ENCODE results near the gene TENT5D. TPM values are rescaled to one million over a fixed set of nuclear protein-coding genes. Genes with fewer than 3 reads are reported as not detected.

TENT5D gene
- total RNA-seq, 1 experiment from 2014 or later: not detected

DNA sequence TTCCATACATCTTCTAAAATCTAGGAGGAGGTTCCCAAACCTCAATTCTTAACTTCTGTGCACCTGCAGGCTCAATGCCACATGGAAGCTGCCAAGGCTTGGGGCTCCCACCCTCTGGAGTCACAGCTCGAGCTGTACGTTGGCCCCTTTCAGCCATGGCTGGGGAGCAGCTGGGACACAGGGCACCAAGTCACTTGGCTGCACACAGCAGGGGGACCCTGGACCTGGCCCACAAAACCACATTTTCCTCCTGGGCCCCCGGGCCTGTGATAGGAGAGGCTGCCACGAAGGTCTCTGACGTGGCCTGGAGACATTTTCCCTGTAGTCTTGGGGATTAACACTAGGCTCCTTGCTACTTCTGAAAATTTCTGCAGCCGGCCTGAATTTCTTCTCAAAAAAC is 8.2 kb upstream of the TENT5D start:
- no peak overlapping the region for H3K4me3 ChIP-seq (ENCODE audit: low read depth in 2 of 2, low read length in 2 of 2)
- ChIA-PET POLR2A (no interaction called here), CTCF (no interaction called here)
- no peak overlapping the region for H3K27ac ChIP-seq (ENCODE audit: low read length)
- TF ChIP-seq POLR2AphosphoS5 (IDR thresholded peaks at IDR 0.05; ENCODE audit: low read depth, low read length) (no peak), SIN3A (IDR thresholded peaks at IDR 0.05; ENCODE audit: borderline replicate concordance, insufficient read depth, low read depth, low read length) (no peak), TCF7L2 (IDR thresholded peaks at IDR 0.05; ENCODE audit: low read depth, low read length) (no peak)
- TF ChIP-seq, protein P1, sequence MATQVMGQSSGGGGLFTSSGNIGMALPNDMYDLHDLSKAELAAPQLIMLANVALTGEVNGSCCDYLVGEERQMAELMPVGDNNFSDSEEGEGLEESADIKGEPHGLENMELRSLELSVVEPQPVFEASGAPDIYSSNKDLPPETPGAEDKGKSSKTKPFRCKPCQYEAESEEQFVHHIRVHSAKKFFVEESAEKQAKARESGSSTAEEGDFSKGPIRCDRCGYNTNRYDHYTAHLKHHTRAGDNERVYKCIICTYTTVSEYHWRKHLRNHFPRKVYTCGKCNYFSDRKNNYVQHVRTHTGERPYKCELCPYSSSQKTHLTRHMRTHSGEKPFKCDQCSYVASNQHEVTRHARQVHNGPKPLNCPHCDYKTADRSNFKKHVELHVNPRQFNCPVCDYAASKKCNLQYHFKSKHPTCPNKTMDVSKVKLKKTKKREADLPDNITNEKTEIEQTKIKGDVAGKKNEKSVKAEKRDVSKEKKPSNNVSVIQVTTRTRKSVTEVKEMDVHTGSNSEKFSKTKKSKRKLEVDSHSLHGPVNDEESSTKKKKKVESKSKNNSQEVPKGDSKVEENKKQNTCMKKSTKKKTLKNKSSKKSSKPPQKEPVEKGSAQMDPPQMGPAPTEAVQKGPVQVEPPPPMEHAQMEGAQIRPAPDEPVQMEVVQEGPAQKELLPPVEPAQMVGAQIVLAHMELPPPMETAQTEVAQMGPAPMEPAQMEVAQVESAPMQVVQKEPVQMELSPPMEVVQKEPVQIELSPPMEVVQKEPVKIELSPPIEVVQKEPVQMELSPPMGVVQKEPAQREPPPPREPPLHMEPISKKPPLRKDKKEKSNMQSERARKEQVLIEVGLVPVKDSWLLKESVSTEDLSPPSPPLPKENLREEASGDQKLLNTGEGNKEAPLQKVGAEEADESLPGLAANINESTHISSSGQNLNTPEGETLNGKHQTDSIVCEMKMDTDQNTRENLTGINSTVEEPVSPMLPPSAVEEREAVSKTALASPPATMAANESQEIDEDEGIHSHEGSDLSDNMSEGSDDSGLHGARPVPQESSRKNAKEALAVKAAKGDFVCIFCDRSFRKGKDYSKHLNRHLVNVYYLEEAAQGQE (IDR thresholded peaks at IDR 0.05; ENCODE audit: insufficient read depth in 1 of 2, low read depth in 2 of 2, low read length in 1 of 2): no peak
- TF ChIP-seq, protein P2, sequence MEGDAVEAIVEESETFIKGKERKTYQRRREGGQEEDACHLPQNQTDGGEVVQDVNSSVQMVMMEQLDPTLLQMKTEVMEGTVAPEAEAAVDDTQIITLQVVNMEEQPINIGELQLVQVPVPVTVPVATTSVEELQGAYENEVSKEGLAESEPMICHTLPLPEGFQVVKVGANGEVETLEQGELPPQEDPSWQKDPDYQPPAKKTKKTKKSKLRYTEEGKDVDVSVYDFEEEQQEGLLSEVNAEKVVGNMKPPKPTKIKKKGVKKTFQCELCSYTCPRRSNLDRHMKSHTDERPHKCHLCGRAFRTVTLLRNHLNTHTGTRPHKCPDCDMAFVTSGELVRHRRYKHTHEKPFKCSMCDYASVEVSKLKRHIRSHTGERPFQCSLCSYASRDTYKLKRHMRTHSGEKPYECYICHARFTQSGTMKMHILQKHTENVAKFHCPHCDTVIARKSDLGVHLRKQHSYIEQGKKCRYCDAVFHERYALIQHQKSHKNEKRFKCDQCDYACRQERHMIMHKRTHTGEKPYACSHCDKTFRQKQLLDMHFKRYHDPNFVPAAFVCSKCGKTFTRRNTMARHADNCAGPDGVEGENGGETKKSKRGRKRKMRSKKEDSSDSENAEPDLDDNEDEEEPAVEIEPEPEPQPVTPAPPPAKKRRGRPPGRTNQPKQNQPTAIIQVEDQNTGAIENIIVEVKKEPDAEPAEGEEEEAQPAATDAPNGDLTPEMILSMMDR (IDR thresholded peaks at IDR 0.05): no peak
- ATAC-seq: no peak
- intact Hi-C loops (cut with micrococcal nuclease; ENCODE audit: unreplicated experiment) (no loop called here), in situ Hi-C loops (cut with HindIII; ENCODE audit: low pct_unique_long_range_greater_than_20kb, low sequenced_read_pairs) (no loop called here)
- no peaks in the 10 kb centered on the region for H3K4me1 ChIP-seq (ENCODE audit: control insufficient read depth, insufficient read depth, low read length)
- no peaks in the 10 kb centered on the region; the same call in 1 of the 2 replicates for H3K9me3 ChIP-seq (ENCODE audit: control insufficient read depth, insufficient read depth, low read depth, low read length)
- no peaks in the 10 kb centered on the region for H3K36me3 ChIP-seq (ENCODE audit: control insufficient read depth, insufficient read depth, low read length)
- BruUV-seq (replicated peaks): no TSS peak
- no peaks in the 10 kb centered on the region for H3K27me3 ChIP-seq (ENCODE audit: control insufficient read depth, insufficient read depth, low read length)
- no peak for DNase-seq (ENCODE audit: low read depth, low spot score)

DNA sequence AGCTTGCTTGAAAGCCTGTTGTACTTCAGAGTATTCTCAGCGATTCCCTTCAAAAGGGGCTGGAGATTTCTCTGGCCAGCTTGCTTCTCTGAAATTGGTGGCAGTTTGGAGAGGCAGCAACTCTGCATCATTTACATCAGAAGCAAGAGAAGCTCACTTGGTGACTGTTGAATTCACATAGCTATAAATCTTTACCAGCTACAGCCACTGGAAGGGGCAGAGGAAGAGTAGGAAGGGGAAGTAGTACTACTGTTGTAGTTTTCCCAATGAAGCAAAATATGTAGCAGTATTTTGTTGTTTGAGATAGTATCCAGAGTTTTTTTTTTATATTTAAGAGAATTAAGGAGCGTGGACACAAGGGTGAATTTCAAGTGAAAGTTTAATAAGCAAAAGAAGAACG is 2.8 kb downstream of the TENT5D start:
- Histone ChIP-seq H3K9me3 (ENCODE audit: control insufficient read depth, insufficient read depth, low read depth, low read length) (no peaks in the 10 kb centered on the region), H3K27ac (ENCODE audit: low read length) (no peak overlapping the region), H3K4me3 (ENCODE audit: low read depth in 2 of 2, low read length in 2 of 2) (no peak overlapping the region), H3K27me3 (ENCODE audit: control insufficient read depth, insufficient read depth, low read length) (no peaks in the 10 kb centered on the region), H3K36me3 (ENCODE audit: control insufficient read depth, insufficient read depth, low read length) (no peaks in the 10 kb centered on the region), H3K4me1 (ENCODE audit: control insufficient read depth, insufficient read depth, low read length) (no peaks in the 10 kb centered on the region)
- ATAC-seq: no peak
- ChIA-PET POLR2A (no interaction called here), CTCF (no interaction called here)
- in situ Hi-C loops (cut with HindIII; ENCODE audit: low pct_unique_long_range_greater_than_20kb, low sequenced_read_pairs) (no loop called here), intact Hi-C loops (cut with micrococcal nuclease; ENCODE audit: unreplicated experiment) (no loop called here)
- no peak for DNase-seq (ENCODE audit: low read depth, low spot score)
- no TSS peak for BruUV-seq (replicated peaks)
- TF ChIP-seq, protein P2 (IDR thresholded peaks at IDR 0.05): no peak
- no peak for TF ChIP-seq POLR2AphosphoS5 (IDR thresholded peaks at IDR 0.05; ENCODE audit: low read depth, low read length)
- TF ChIP-seq TCF7L2 (IDR thresholded peaks at IDR 0.05; ENCODE audit: low read depth, low read length): no peak
- TF ChIP-seq, protein P1 (IDR thresholded peaks at IDR 0.05; ENCODE audit: insufficient read depth in 1 of 2, low read depth in 2 of 2, low read length in 1 of 2): no peak
- no peak for TF ChIP-seq SIN3A (IDR thresholded peaks at IDR 0.05; ENCODE audit: borderline replicate concordance, insufficient read depth, low read depth, low read length)

Measured in Panc1 (cell line).